NB4 (cell line): ENCODE results near the gene CEP170B.

Source experiments
- CTCF ChIP-seq: IDR thresholded peaks from one replicate; pipeline ENCODE4 v1.5.1; 2012; ENCODE audit warnings: low read depth, low read length
- MAX ChIP-seq: IDR thresholded peaks from 2 replicates; pipeline ENCODE4 v1.6.1; 2011; ENCODE audit warnings: low read depth, low read length
- MYC ChIP-seq: IDR thresholded peaks from 2 replicates; pipeline ENCODE4 v1.6.1; 2011; ENCODE audit warnings: low read depth, low read length
- POLR2A ChIP-seq: IDR thresholded peaks from 2 replicates; pipeline ENCODE4 v1.6.1; 2011; ENCODE audit warnings: mild to moderate bottlenecking; ENCODE audit not compliant: insufficient read length; ENCODE audit errors: extremely low read depth

- no peak for TF ChIP-seq CTCF
- TF ChIP-seq POLR2A: no peak
- no peak for TF ChIP-seq MAX
- TF ChIP-seq MYC: no peak
Observed at GRCh38 chr14:104885973-104886689, 21.1 kb downstream of the CEP170B start.
